ENCODE data around the gene CDC37.
"Not testable (repeated sequence)": the region's sequence is repeated elsewhere in the genome, so short reads cannot be mapped to it uniquely, and the experiment has no call there.

The CDC37 gene

DNA sequence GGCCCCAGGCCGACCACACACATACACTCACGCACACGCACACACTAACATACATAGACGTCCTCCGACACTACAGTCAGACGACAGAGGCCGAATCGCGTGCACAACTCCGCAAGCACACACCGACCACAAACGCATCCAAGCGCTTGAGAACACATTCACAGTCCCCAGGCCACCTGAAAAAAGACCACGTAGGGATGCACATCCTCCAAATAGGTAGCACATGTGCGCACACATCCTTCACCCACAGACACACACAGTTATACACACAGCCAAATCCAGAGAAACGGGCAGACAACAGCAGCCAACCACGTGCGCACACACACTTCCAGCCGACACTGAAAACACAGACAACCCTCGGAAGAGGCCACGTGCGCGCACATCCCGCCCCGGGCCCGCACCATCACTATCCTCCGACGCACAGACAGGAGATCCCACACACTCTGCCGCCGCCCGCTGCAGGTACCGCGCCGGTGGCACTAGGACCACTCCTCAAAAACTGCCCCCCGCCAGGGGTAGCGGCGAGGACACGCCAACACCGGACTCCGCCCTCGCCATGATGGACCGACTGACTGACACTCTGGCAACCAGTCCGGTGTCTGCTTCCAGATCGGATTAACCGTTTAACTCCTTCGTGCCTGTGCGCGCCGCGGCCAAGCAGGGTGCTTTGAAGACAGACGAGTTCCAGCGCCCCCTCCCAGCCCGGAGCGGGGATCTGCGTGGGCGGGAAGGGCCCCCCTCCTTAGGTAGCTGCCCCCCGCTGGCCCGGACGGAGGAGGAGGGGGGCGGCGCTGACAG, 16.5 kb upstream of the CDC37 start:
- FAIRE-seq: no peak

DNA sequence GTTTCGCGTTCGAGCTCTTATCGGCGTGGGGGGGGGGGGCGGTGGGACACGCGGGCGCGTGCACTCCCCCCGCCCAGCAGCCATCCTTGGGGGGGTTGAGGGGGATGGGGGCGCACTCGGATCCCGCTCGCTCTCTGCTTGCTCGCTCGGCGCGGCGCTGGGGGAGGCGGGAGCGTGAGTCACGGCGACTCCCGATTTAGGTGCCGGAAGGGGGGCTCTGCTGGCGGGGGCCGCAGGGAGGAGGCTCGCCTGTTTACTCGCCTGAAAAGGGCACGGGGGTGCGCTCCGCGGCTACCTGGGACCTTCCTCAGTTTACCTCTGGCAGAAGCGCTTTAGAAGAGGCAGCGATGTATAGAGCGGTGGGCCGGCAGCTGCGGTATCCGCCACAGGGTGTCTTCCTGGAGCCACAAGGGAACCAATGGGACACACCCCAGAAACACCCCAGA, 15.9 kb upstream of the CDC37 start:
- no peak for FAIRE-seq

GRCh38 chr19:10418485-10419199, 15.3 kb upstream of the CDC37 start:
- FAIRE-seq: no peak

GRCh38 chr19:10418235-10418484, 14.8 kb upstream of the CDC37 start:
- no peak for FAIRE-seq

DNA sequence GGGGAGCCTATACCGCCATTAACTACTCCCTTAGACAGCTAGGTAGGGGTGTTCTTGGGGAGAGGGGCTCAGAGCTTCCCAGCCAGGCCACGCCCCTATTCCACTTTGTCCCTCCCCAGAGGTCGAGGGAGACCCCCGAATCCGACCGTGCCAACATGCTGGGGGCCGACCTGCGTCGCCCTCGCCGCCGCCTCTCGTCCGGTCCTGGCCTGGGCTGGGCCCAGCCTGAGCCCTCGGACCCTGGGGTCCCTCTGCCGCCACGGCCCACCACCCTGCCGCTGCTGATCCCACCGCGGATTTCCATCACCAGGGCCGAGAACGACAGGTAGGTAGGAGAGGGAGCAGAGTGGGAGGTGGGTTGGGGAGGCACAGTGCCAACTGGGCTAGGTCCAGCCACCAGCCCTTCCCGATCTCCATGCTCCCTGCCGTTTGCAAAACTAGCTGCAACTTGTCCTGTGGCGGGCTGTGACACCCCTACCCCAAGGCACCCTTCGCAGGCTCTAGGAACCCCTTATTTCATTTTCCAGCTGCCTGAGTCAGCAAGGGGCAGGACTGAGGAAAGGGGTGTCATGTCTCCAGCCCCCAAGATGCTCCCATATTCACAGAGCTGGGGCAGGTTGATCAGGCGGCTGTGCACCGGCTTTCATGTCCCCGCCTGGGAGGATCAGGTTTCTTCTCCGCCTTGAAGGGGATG, 14.3 kb upstream of the CDC37 start:
- FAIRE-seq: no peak

DNA sequence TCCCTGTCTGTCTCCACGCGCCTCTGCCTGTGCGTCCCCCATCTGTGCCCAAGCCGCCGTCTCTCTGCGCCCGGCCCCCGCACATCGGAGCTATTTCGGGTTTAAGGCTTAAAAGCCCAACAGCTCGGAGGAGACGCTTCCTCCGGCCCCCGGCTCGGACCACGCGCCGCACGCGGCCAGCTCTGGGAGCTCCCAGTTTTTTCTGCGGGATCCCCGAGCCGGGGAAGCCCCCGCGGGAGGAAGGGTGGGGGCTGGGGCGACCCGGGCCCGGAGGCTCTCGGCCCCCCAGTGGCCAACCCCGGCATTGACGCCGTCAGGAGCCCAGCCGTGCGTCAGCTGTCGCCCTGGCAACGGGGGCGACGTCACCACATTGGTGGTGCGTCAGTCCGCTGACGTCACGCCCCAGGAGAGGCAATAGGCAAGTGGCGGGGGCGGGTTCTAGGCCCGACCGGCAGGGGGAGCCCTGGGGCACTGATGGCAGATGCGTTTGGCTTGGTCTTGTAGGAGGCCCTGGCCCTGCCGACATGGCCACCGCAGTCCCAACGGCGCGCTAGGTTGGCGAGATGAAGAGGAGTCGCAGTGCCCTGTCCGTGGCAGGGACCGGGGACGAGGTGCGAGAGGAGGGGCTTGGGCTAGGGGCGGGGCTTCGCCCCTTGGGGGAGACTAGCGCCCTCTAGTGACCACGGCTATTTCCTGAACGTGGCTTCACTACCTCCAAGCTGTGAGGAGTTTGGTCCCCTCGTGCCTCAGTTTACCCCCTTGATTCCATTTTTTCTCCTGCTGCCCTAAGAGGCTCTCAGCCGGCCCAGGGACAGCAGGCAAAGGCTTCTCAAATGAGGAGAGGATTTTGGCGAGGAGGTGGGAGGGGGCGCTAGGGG, 13.3 kb upstream of the CDC37 start:
- FAIRE-seq: no peak

DNA sequence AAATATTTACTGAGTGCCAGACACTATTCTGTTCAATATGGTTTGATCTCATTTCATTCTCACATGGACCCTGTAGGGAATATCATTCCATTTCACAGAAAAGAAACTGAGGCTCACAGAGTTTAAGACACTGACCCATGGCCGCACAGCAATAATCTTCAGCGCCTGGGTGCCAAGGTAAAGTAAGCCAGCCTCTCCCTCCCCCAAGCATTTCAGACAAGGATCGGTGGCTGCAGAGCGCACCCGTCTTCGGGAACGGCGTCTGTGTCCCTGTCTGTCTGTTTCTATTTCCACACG, 12.7 kb upstream of the CDC37 start:
- no peak for FAIRE-seq

GRCh38 chr19:10412257-10412977, 9.1 kb upstream of the CDC37 start:
- FAIRE-seq: no peak

DNA sequence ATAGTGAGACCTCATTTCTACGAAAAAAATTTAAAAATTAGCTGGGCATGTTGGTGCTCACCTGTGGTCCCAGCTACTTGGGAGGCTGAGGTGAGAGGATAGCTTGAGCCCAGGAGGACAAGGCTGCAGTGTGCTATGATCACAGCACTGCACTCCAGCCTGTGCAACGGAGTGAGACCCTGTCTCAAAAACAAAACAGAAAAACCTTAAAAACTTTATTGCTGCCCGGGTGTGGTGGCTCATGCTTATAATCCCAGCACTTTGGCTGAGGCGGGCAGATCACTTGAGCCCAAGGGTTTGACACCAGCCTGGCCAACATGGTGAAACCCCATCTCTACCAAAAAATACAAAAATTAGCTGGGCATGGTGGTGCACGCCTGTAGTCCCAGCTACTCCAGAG, 7.9 kb upstream of the CDC37 start:
- not testable (repeated sequence) for FAIRE-seq

DNA sequence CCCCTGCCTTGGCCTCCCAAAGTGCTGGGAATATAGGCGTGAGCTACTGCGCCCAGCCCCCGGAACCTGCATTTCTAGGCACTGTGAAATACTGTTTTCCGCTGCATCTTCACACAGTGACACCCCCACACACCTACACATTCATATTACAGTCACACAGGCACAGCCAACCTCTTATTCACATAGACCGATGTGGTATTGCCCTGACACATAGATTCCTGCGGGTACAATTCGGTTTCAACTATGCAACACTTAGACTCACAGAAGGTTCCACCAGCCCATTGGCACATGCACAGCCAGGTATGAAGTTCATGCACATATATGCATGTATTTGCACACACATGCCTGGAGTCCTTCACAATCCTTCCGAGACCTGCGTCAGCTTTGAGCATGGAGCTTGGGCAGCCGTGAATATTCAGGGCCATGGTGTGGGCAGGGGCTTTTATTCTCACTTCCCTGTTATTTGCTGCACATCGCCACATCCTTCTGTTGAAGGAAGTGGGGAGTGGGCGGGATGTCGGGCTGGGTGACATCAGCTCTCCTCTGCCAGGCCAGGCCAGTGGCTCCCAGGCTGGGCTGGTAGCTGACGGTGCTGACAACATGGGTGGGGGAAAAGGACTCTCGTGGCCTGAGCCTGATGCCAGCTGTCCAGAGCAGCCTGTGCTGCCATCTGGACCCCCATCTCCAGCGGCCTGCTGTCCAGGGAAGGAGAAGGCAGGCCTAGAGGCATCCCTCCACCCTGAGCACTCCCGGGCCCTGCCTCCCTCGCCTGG, 5.4 kb upstream of the CDC37 start:
- no peak for FAIRE-seq

DNA sequence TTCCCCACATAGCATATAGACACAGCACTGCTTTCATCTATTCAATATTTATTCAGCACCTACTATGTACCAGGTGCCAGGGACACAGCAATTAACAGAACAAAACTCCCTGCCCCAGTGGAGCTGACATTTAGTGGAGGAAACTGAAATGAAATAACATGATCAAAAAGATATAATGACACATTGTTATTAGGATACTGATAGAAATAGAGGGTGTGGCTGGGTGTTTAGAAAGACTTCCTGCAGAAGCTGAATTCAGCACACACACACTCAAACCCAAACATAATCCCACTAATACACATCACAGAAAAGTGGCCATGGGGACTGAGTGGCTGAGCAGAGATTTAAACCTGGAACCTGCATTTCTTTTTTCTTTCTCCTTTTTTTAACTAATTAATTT, 3.8 kb upstream of the CDC37 start:
- no peak for FAIRE-seq

- no peak for FAIRE-seq
These were observed 2.8 kb upstream of the CDC37 start for GRCh38 chr19:10406191-10406590.

GRCh38 chr19:10404888-10405820, 1.8 kb upstream of the CDC37 start:
- FAIRE-seq: no peak

DNA sequence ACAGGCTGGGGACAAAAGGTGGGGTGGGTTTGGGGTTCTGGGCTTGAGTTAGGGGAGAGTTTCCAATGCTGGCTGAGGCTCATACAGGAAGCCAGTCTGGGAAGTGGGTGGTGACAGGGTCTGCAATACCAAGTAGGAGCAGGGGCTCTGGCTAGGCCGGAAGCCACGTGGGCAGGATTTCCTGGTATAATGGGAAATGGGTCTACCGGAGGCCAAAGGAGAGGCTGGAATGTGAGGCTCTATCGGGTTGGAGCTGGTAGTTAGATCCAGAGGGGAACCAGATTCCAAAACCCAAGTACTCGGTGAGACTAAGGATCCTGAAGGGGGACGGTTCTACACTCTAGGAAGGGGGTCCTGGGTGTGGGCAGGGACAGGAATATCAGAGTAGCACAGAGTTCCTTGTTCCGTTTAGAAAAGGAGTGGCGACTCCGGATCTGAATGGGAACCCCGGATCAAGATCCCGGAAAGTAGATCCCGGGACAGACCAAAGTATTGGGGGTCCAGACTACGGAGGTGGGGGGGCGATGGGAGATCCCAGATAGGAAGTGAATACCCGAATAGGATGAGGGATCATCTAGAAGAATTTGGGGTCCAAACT, 802 bp downstream of the CDC37 start:
- FAIRE-seq: no peak

- FAIRE-seq: no peak
These were observed 3.5 kb downstream of the CDC37 start for GRCh38 chr19:10399878-10400277.

GRCh38 chr19:10399340-10399739, 4.0 kb downstream of the CDC37 start:
- not testable (repeated sequence) for FAIRE-seq

DNA sequence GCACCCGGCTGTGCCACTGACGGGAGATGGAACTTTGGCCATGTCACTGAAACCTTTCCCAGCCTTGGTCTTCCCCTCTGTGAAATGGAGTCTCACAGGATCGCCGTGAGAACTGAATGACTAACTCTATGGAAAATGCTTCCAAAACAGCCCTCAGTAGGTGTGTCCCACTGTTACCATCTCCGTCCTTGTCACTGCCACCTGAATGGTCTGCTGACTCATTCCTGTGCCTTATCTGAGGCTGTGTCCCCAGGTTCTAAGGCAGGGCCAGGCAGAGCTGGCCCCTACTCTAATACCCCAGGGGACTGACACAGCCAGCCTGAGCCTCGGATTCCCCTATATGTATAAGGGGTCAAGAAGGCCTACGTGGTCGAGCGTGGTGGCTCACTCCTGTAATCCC, 4.5 kb downstream of the CDC37 start:
- FAIRE-seq: no peak

GRCh38 chr19:10395917-10396316, 7.4 kb downstream of the CDC37 start:
- FAIRE-seq: no peak

DNA sequence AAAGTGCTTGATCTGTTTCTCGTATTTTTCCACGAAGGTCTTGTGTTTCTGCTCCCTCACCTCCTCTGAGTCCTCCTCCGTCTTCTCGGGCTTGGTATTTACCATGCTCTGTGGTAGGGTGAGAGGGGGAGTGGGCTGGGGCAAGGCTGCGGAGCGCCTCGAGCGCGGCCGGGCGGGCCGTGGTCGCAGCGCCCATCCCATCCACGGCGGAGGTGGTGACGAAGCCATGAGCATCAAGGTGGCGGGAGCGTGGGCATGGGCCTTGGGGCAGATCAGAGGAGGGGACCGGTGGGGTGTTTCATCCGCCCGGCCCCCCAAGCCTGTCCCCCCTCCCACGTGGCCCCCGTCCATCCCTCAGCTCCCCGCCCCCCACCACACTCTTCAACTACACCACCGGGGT, 7.9 kb downstream of the CDC37 start:
- FAIRE-seq: no peak

GRCh38 chr19:10395003-10395402, 8.3 kb downstream of the CDC37 start:
- no peak for FAIRE-seq
